Stimulated activated naive B cell treated with anti-CD40 and anti-IgM and Interleukin-4, amounts not matched to agents 10 μg/mL and 1 μg/mL and 100 μg/mL, for 72 hours (primary cell): Measurements from ENCODE around the gene FADS6.

Experiments
- ATAC-seq, 2 donors: fragments of 150-1000 bp; cut with Tn5 transposase; replicated peaks; 2 replicates each; pipeline ENCODE4 v1.10.0; 2021; ENCODE audit warnings: moderate library complexity in 1 of 2
- DNase-seq: peaks from one replicate; pipeline ENCODE4 v3.0.0; 2021
- H3K27ac Mint-ChIP-seq: one replicate; pipeline ENCODE4 v1.8.0; 2022; ENCODE audit warnings: mild to moderate bottlenecking, mixed read lengths
- H3K27me3 Mint-ChIP-seq, 2 donors: one replicate each; pipeline ENCODE4 v1.8.0; 2022; ENCODE audit warnings: mixed read lengths in 2 of 2
- H3K36me3 Mint-ChIP-seq, 2 donors: one replicate each; pipeline ENCODE4 v1.8.0; 2022; ENCODE audit warnings: mixed read lengths in 2 of 2, mild to moderate bottlenecking in 1 of 2
- H3K4me1 Mint-ChIP-seq, 2 donors: one replicate each; pipeline ENCODE4 v1.8.0; 2022; ENCODE audit warnings: mixed read lengths in 2 of 2, mild to moderate bottlenecking in 1 of 2
- H3K4me3 Mint-ChIP-seq, 2 donors: one replicate each; pipeline ENCODE4 v1.8.0; 2022; ENCODE audit warnings: mild to moderate bottlenecking in 2 of 2, mixed read lengths in 2 of 2, moderate library complexity in 1 of 2
- H3K9me3 Mint-ChIP-seq, 2 donors: one replicate each; pipeline ENCODE4 v1.8.0; 2022; ENCODE audit warnings: mixed read lengths in 2 of 2, mild to moderate bottlenecking in 1 of 2

FADS6 gene

DNA sequence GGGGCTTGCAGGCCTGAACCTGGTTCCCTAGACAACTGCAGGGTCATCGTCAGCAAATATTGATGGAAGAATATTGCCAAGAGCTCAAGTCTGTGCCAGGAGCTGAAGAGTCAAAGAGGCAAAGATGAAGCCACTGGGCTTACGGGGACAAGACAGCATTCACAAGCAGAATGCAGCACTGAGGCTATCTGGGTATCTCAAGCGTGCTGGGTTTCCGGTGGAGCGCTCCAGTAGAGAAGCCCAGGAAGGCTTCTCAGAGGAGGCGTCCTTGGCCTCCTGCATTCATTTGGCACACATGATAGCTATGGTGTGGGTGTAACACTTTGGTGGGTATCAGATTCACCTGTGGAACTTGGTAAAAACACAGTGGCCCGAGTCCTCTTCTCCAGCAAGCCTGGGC is 2.9 kb downstream of the FADS6 start:
- no peak for ATAC-seq
- H3K36me3 Mint-ChIP-seq, result no peaks in the 10 kb centered on the region
- no peak for DNase-seq
- H3K27me3 Mint-ChIP-seq, result peaks cover 53 to 76% of the 10 kb centered on the region in 2 donors
- H3K4me3 Mint-ChIP-seq, result no peak overlapping the region
- H3K9me3 Mint-ChIP-seq, result no peaks in the 10 kb centered on the region
- no peak overlapping the region for H3K27ac Mint-ChIP-seq
- H3K4me1 Mint-ChIP-seq, result peaks cover 5 to 14% of the 10 kb centered on the region in 2 donors

DNA sequence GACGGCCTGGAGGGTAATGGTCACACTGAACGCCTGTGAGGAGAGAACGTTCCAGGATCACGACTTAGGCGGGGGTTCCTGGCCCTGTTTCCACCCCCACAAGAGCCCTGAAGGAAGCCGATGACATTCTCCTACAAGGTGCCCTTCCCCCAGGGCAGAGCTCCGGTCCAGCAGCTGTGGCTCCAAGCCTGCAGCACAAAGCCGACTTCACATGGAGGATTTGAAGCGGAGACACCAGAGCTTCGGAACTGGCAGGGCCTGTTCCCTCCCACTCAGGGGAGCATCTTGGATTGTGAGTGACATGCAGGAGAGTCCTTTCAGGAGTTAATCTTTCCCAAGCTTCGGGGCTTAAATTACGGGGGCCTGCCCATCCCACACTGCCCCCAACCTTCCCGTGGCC is 5.0 kb downstream of the FADS6 start:
- no peak overlapping the region for H3K4me3 Mint-ChIP-seq
- DNase-seq (no peak), ATAC-seq (no peak)
- H3K27ac Mint-ChIP-seq, result no peak overlapping the region
- H3K9me3 Mint-ChIP-seq, result no peaks in the 10 kb centered on the region
- H3K27me3 Mint-ChIP-seq, result peaks cover 49 to 74% of the 10 kb centered on the region in 2 donors
- H3K36me3 Mint-ChIP-seq, result no peaks in the 10 kb centered on the region
- H3K4me1 Mint-ChIP-seq, result peaks cover 3 to 8% of the 10 kb centered on the region in 2 donors

DNA sequence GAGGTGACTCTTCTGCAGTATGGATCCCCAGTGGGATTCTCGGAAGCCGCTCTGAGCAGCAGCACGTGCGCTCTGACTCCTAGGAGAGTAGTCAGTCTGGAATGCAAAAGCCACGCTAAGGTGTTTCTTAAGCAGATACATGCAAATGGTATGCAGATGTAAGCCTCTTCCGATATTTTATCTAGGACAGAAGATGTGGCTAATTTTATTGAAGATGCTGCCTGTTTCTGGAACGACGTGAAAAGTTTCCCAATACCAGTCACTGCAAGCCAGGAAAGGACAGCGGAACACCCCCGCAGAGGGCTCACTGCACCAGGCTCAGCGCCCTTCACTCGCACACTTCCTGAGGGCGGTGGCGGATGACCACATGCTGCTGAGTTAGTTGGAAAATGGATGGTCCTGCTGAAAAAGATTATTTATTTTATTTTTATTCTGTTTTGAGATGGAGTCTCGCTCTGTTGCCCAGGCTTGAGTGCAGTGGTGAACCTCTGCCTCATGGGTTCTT is 10.1 kb downstream of the FADS6 start:
- DNase-seq, result no peak
- H3K36me3 Mint-ChIP-seq, result no peaks in the 10 kb centered on the region
- no peak overlapping the region for H3K27ac Mint-ChIP-seq
- ATAC-seq, result no peak
- no peaks in the 10 kb centered on the region for H3K9me3 Mint-ChIP-seq
- H3K4me3 Mint-ChIP-seq, result no peak overlapping the region
- H3K4me1 Mint-ChIP-seq, result no peaks in the 10 kb centered on the region
- peaks cover 41 to 62% of the 10 kb centered on the region in 2 donors for H3K27me3 Mint-ChIP-seq

DNA sequence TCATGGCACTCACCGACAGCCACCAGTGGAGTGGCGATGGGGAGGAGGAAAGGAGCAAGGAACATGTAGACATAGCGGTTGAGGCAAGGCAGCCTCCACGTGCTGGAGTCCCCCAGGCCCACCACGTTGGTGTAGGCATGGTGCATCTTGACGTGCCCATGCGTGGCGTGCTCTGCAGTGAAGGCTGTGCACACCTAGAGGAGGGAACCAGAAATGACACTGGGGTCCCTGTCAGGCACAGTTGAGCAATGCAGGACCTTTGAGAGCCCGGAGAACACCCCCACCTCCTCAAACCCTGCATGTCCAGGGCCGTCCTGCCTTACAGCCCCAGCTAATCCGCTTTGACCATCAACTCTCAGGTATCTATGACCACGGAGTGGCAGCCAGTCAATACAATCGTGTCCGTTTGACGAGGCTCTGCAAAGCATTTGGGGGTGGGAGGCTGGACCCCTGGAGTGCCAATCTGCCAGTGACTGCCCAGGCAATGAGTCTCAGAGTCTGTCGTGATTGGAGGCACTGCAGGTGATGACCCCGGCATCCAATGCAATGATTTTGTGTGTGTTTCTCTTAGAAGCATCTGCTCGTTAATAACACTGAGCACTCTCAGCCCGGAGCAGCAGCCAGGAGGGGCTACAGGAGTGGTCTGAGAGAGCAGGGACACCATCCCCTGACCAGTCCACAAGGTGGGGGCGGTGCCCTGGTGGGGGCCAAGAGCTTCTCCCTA is 10.8 kb downstream of the FADS6 start:
- Mint-ChIP-seq H3K9me3 (no peaks in the 10 kb centered on the region), H3K27ac (no peak overlapping the region), H3K36me3 (no peaks in the 10 kb centered on the region), H3K4me1 (no peaks in the 10 kb centered on the region), H3K27me3 (peaks cover 41 to 63% of the 10 kb centered on the region in 2 donors), H3K4me3 (no peak overlapping the region)
- ATAC-seq (no peak), DNase-seq (no peak)

DNA sequence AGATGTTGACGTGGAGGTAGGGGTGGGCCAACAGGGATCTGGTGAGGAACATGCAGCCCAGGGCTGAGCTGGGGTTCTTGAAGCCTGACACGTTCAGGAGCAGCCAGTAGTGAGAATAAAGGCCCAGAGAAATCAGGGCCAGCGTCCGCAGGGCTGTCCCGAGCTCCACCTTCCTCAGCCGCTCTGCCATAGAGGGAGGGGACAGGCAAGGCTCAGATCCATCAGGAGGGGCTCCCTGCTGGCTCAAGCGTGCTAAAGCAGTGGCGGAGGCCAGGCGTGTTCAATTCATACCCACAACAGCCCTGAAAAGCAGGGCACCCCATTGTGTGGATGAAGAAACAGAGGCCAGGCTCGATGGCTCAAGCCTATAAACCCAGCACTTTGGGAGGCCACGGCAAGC is 12.4 kb downstream of the FADS6 start:
- DNase-seq (no peak), ATAC-seq (no peak)
- no peaks in the 10 kb centered on the region for H3K4me1 Mint-ChIP-seq
- H3K36me3 Mint-ChIP-seq, result no peaks in the 10 kb centered on the region
- H3K9me3 Mint-ChIP-seq, result no peaks in the 10 kb centered on the region
- no peak overlapping the region for H3K27ac Mint-ChIP-seq
- no peak overlapping the region for H3K4me3 Mint-ChIP-seq
- peaks cover 31 to 54% of the 10 kb centered on the region in 2 donors for H3K27me3 Mint-ChIP-seq

DNA sequence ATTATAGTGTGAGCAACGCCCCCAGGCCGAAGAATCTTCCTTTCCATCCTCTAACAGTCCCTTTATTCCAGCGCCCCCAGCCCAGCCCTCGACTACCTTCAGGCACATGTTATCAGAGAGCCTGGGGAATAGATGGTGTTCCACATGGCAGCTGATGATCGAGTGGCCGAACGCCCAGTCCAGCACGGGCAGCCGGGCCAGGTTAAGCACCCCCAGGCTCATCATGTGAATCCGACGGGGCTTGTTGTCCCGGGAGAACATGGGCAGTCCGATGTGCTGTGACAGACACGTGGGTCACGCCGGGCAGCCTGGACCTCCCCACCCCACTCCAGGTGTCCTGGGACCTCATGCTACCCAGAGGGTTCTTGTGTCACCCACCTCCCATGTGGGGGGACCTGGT is 14.1 kb downstream of the FADS6 start:
- no peaks in the 10 kb centered on the region for H3K36me3 Mint-ChIP-seq
- H3K4me1 Mint-ChIP-seq, result no peaks in the 10 kb centered on the region
- H3K27ac Mint-ChIP-seq, result no peak overlapping the region
- ATAC-seq (no peak), DNase-seq (no peak)
- no peaks in the 10 kb centered on the region for H3K9me3 Mint-ChIP-seq
- H3K4me3 Mint-ChIP-seq, result no peak overlapping the region
- peaks cover 19 to 39% of the 10 kb centered on the region in 2 donors for H3K27me3 Mint-ChIP-seq

DNA sequence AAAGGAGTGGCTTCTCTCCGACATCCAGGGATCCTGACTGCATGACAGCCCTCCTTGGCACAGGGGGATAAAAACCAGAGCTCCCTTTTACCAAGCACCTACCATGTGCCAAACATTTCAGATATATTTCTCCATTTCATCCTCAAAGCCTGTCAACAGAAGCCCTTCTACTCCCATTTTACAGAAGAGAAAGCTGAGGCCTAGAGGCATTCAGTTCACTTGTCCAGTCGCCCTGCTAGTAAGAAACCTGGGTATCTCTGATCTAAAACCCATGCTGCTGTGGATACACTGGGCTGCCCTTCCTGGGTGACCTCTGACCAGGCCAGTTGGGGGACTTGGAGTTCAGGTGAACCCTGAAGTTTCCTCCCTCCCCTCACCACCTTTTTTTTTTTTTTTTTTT is 14.8 kb downstream of the FADS6 start:
- H3K36me3 Mint-ChIP-seq, result no peaks in the 10 kb centered on the region
- no peaks in the 10 kb centered on the region for H3K9me3 Mint-ChIP-seq
- peaks cover 17 to 33% of the 10 kb centered on the region in 2 donors for H3K27me3 Mint-ChIP-seq
- H3K4me1 Mint-ChIP-seq, result peaks cover 5% of the 10 kb centered on the region in 2 donors
- DNase-seq, result no peak
- H3K27ac Mint-ChIP-seq, result no peak overlapping the region
- ATAC-seq, result no peak
- no peak overlapping the region for H3K4me3 Mint-ChIP-seq

DNA sequence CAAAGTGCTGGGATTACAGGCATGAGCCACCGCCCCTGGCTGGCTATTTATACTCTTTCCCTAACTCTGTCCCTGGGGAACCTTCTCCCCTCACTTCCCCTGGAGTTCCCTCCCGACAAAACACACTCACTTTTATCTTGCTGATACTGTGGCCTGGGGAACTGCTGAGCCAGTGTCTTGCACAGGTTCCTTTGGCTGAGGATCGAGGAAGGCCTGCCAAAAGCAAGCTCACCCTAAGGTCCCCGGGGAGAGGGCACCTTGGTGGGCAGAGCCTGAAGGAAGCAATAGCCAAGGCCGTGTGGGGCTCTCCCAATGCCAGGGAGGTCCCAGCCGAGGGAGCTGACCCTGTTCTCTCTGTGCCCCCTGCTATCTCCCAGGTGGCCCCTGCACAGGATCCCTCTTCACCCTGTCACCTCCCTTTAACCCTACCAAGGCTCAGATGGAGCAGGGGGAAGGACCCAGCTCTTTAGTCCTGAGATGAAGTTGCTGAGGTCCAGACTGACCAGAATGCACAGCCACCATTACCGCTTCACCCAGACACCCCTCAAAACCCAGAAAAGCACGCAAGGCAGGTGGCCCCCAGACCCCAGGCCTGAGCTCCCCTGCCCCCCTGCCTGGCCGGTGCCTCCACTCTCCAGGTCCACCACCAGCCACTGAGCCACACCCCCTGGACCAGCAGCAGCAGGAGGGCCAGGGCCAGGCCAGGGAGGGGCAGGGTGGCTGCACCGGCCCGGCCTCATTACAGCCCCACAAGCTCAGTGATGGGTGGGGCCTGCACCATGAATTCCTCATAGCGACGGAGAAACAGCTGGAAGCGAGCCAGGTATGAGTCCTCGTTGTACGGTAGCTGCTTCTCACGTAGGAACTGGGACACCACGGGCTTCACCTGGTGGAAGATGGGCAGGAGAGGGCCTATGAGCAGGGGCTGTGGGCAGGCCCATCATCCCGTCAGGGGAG is 15.6 kb downstream of the FADS6 start:
- Mint-ChIP-seq H3K27me3 (peaks cover 13 to 28% of the 10 kb centered on the region in 2 donors), H3K4me1 (peaks cover 5 to 6% of the 10 kb centered on the region in 2 donors), H3K9me3 (no peaks in the 10 kb centered on the region), H3K4me3 (no peak overlapping the region), H3K27ac (peak overlapping the region; percentile 87), H3K36me3 (no peaks in the 10 kb centered on the region)
- no peak for ATAC-seq
- no peak for DNase-seq

DNA sequence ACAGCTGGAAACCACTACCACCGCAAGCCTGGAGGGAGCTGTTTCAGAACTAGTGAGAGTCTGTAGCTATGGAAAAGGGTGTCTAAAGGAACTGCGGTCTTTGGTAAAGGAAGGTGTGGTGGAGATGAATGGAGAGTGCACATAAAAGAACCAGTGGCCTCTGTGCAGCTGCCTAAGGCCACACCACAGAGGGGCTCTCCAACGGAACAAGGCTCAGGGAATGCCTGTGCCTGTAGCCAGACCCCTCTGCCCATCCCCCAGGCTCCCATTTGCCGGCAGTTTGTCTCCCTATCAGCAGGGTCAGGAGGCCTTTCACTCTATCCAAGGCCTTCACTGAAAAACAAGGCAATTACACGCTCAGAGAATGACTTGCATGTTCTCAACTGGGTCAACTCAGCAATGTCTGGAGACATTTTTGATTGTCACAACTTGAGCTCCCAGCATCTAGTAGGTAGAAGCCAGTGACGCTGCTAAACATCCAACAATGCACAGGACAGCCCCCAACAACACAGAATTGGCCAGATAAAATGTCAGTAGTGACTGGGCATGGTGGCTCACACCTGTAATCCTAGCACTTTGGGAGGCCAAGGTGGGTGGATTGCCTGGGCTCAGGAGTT is 17.3 kb downstream of the FADS6 start:
- DNase-seq, result no peak
- ATAC-seq, result no peak
- Mint-ChIP-seq H3K27ac (no peak overlapping the region), H3K4me1 (peaks cover 14 to 20% of the 10 kb centered on the region in 2 donors), H3K36me3 (no peaks in the 10 kb centered on the region), H3K27me3 (peaks cover 9 to 13% of the 10 kb centered on the region in 2 donors), H3K4me3 (no peak overlapping the region), H3K9me3 (no peaks in the 10 kb centered on the region)

DNA sequence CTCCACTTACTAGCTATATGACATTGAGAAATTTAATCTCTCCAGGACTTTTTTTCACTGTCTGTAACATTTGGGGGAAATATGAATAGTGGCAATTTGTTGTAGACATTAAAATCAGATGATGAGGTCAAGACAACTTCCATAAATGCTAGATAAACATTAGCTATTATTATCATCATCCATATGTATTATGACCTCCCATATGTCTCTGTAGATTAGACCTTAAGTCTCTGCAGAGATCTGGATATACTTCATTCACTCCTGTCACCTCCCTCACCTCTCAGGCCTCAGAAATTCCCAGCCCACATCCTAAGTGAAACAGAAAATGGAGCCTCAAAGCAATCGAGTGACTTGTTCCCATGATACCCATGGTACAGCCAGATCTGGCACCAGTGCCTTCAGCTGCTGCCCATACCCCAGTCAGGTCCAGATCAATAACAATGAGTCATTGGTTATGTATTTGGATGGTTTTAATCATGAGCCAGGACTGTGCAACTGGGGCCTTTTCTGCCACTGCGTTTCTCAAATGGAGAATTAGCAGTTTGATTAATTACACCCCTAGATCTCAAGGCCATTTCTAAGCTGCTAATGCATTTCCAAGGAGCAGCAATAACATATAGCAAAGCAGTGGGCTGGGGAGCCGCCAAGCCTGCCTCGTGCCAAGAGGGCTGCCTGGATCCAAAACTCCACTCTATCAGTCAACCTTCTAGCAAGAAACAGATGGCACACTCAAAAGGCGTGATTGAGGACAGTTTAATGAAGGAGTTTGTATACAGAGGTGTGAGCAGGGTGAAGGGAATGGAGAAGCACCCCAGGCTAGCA is 18.1 kb downstream of the FADS6 start:
- DNase-seq (no peak), ATAC-seq (no peak)
- Mint-ChIP-seq H3K27ac (no peak overlapping the region), H3K4me1 (peaks cover 14 to 22% of the 10 kb centered on the region in 2 donors), H3K9me3 (no peaks in the 10 kb centered on the region), H3K36me3 (no peaks in the 10 kb centered on the region), H3K27me3 (peaks cover 6 to 9% of the 10 kb centered on the region in 2 donors), H3K4me3 (no peak overlapping the region)

DNA sequence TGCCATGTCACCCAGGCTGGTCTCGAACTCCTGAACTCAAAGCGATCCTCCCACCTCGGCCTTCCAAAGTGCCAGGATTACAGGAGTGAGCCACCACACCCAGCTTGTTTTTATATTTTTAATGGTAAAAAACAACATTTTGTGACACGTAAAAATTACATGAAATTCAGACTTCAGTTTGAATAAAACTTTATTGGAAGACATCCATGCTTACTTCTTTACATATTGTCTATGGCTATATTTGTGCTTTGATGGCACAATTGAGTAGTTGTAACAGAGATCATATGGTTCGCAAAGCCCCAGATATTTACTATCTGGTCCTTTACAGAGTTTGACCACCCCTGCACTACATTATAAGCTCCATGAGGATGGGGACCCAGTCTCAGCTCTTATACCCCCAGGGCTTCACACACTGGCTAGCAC is 18.8 kb downstream of the FADS6 start:
- DNase-seq (no peak), ATAC-seq (no peak)
- peaks cover 5 to 6% of the 10 kb centered on the region in 2 donors for H3K27me3 Mint-ChIP-seq
- H3K4me3 Mint-ChIP-seq, result no peak overlapping the region
- no peaks in the 10 kb centered on the region for H3K9me3 Mint-ChIP-seq
- H3K4me1 Mint-ChIP-seq, result peaks cover 14 to 23% of the 10 kb centered on the region in 2 donors
- H3K36me3 Mint-ChIP-seq, result no peaks in the 10 kb centered on the region
- H3K27ac Mint-ChIP-seq, result no peak overlapping the region

DNA sequence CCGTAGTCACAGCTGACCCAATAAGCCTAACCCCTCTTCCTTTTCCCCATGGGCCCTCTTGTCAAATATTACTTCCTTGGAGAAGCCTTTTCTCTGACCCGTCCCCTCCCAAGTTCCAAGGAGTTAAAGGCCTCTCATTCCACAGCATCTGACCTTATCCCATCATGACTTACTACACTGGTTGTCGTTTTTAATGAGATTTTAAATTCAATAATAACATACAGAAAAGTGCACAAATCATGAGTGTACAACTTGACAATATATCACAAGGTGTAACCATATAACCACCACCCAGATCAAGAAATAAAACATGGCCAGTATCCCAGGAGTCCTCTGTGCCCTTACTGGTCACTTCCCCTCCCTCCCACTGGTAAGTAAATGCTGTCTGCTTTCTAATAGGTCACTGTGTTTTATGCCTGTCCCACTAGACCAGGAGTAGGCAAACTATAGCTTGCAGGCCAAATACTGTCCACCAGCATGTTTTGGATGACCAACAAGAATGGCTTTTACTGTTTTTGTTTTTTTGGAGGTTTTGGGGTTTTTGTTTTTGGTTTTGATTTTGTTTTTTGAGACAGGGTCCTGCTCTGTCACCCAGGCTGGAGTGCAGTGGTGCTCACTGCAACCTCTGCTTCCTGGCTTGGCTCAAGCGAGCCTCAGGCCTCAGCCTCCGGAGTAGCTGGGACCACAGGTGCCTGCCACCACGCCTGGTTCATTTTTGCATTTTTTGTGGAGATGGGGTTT is 19.4 kb downstream of the FADS6 start:
- DNase-seq (no peak), ATAC-seq (no peak)
- Mint-ChIP-seq H3K27ac (peak overlapping the region; percentile 95), H3K27me3 (peaks cover under 1 to 5% of the 10 kb centered on the region in 2 donors), H3K4me3 (peak overlapping the region; percentile 87), H3K4me1 (peaks cover 14 to 27% of the 10 kb centered on the region in 2 donors), H3K36me3 (no peaks in the 10 kb centered on the region), H3K9me3 (no peaks in the 10 kb centered on the region)
